Spleen (tissue), 11 donors: Measurements from ENCODE around the gene NDUFAF2. TPM values are rescaled to one million over a fixed set of nuclear protein-coding genes. Genes with fewer than 3 reads are reported as not detected.

ENCODE experiments used
- DNase-seq: peaks from one replicate; pipeline ENCODE4 v3.0.0-alpha.2; 2020
- H3K27ac ChIP-seq, 8 donors: fragments of 200-600 bp; sonication (generic) in 7 of 8; 1 replicate in 4 of 8; 2 replicates in 4 of 8; pipeline versions ENCODE4 v1.5.0 to v1.8.0; 2016 to 2021; ENCODE audit warnings: inconsistent platforms in 4 of 8, mild to moderate bottlenecking in 4 of 8, moderate library complexity in 1 of 8
- H3K27me3 ChIP-seq, 7 donors: fragments of 200-600 bp; sonication (generic) in 6 of 7; replicated peaks in 1 of 7; 1 replicate in 4 of 7; 2 replicates in 3 of 7; pipeline versions ENCODE4 v1.5.0 to v1.8.0; 2016 to 2021; ENCODE audit warnings: inconsistent platforms in 3 of 7, mild to moderate bottlenecking in 1 of 7
- H3K36me3 ChIP-seq, 6 donors: fragments of 200-600 bp; sonication (generic) in 5 of 6; 1 replicate in 4 of 6; 2 replicates in 2 of 6; pipeline versions ENCODE4 v1.5.0 to v1.8.0; 2016 to 2021; ENCODE audit warnings: inconsistent platforms in 2 of 6
- H3K4me1 ChIP-seq, 6 donors: fragments of 200-600 bp; sonication (generic) in 5 of 6; 1 replicate in 3 of 6; 2 replicates in 3 of 6; pipeline versions ENCODE4 v1.5.0 to v1.8.0; 2016 to 2021; ENCODE audit warnings: inconsistent platforms in 3 of 6
- H3K4me3 ChIP-seq, 8 donors: fragments of 200-600 bp; sonication (generic) in 7 of 8; 1 replicate in 4 of 8; 2 replicates in 4 of 8; pipeline versions ENCODE4 v1.5.0 to v1.8.0; 2016 to 2021; ENCODE audit warnings: inconsistent platforms in 4 of 8, mild to moderate bottlenecking in 4 of 8, moderate library complexity in 2 of 8
- H3K9me3 ChIP-seq, 8 donors: fragments of 200-600 bp; sonication (generic) in 7 of 8; 1 replicate in 4 of 8; 2 replicates in 4 of 8; pipeline versions ENCODE4 v1.5.0 to v1.8.0; 2016 to 2021; ENCODE audit warnings: inconsistent platforms in 4 of 8
- POLR2A ChIP-seq, 3 donors: fragments of 450-650 bp; IDR thresholded peaks; one replicate each; pipeline ENCODE4 v1.5.1; 2017; ENCODE audit warnings: antibody characterized with exemption in 3 of 3, mild to moderate bottlenecking in 1 of 3
- POLR2AphosphoS5 ChIP-seq, 3 donors: sonication (generic); formaldehyde crosslinking; IDR thresholded peaks; one replicate each; pipeline ENCODE4 v1.5.1; 2017; ENCODE audit warnings: antibody characterized with exemption in 3 of 3
- WGBS, 5 donors: extraction: QIAGEN DNeasy Blood & Tissue Kit in 3 of 5; methylation state at CpG; one replicate each; pipeline versions ENCODE4 v1.1.5 to v1.1.7; 2013 to 2018; 5-methylcytosine and 5-hydroxymethylcytosine counted together
- intact Hi-C: fragments of 100-400 bp; cut with DNase I; formaldehyde crosslinking; loops from one replicate; pipeline ENCODE4 v1.15.0; 2023; ENCODE audit warnings: low total_unique reads
- polyA plus RNA-seq, 3 donors: library from polyadenylated mRNA; stranded (reverse); fragments of 200-250 nt; gene quantifications; one replicate each; pipeline ENCODE4 v1.2.1, GENCODE V29; 2013
- total RNA-seq, 7 donors: library from RNA; depleted of rRNA in 3 of 7; stranded (reverse); fragments of >200 nt in 3 of 7; fragmentation: NEBNext Ultra II Directional in 4 of 7; extraction: Animal tissue kit (Norgen Biotek cat#: 25700) in 4 of 7; gene quantifications; one replicate each; pipeline versions ENCODE4 v1.1.0 to v1.2.1, GENCODE V29; 2016 to 2021
- TF ChIP-seq, protein P1 (sequence below), 11 experiments: fragments of 200-600 bp in 7 of 11; fragments of 450-650 bp in 4 of 11; sonication (generic) in 4 of 11; IDR thresholded peaks in 8 of 11; conservative IDR thresholded peaks in 3 of 11; 1 replicate in 7 of 11; 2 replicates in 4 of 11; pipeline versions ENCODE4 v1.4.0 to v1.8.0; 2016 to 2021; ENCODE audit warnings: antibody characterized with exemption in 11 of 11, inconsistent platforms in 4 of 11, mild to moderate bottlenecking in 1 of 11
- donor health status: healthy with polysubstance abuse.
- donor health status: DM: no; HTN: no; CAD: no; lungs with moderate emphysema.
- donor health status: DM: no; HTN: no; CAD: no.
- donor health status: Bipolar disorder and iron deficiency.
- donor health status: healthy.
- donor health status: DM: no; HTN: no; CAD: no.
- donor health status: DM: yes; HTN: yes; CAD: no.

The NDUFAF2 gene
- total and polyA plus RNA-seq, 10 donors, result 3.2 to 40.5 (median 13.1) TPM

DNA sequence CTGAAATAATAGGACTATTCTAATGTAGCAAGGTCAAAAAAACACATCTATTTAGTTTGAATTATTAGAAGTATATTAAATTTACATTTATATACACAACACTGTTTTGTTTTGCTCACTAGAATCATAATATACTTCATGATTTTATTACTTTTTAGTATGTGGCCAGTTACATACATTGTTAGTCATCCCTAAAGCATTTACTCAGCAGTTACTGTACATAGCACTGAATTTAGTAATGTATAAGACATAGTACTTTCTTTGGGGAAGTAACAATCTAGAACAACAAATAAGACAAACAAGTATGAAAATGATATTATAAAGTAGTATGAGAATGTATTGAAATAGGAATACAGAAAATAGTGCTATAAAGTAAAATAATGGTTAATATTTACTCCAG lies 28.4 kb upstream of the NDUFAF2 start:
- Histone ChIP-seq H3K9me3 (no peaks in the 10 kb centered on the region), H3K36me3 (peaks cover 0 to 69% (median 16%) of the 10 kb centered on the region in 6 donors), H3K4me3 (no peak overlapping the region), H3K4me1 (no peaks in the 10 kb centered on the region), H3K27ac (no peak overlapping the region), H3K27me3 (no peaks in the 10 kb centered on the region)
- no peak for TF ChIP-seq POLR2A (IDR thresholded peaks at IDR 0.05)
- TF ChIP-seq, protein P1, sequence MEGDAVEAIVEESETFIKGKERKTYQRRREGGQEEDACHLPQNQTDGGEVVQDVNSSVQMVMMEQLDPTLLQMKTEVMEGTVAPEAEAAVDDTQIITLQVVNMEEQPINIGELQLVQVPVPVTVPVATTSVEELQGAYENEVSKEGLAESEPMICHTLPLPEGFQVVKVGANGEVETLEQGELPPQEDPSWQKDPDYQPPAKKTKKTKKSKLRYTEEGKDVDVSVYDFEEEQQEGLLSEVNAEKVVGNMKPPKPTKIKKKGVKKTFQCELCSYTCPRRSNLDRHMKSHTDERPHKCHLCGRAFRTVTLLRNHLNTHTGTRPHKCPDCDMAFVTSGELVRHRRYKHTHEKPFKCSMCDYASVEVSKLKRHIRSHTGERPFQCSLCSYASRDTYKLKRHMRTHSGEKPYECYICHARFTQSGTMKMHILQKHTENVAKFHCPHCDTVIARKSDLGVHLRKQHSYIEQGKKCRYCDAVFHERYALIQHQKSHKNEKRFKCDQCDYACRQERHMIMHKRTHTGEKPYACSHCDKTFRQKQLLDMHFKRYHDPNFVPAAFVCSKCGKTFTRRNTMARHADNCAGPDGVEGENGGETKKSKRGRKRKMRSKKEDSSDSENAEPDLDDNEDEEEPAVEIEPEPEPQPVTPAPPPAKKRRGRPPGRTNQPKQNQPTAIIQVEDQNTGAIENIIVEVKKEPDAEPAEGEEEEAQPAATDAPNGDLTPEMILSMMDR (IDR thresholded peaks at IDR 0.05 in 8 of 11, conservative IDR thresholded peaks at IDR 0.05 in 3 of 11), result no peak
- TF ChIP-seq POLR2AphosphoS5 (IDR thresholded peaks at IDR 0.05), result no peak
- DNase-seq, result no peak
- intact Hi-C loops, result no loop called here

DNA sequence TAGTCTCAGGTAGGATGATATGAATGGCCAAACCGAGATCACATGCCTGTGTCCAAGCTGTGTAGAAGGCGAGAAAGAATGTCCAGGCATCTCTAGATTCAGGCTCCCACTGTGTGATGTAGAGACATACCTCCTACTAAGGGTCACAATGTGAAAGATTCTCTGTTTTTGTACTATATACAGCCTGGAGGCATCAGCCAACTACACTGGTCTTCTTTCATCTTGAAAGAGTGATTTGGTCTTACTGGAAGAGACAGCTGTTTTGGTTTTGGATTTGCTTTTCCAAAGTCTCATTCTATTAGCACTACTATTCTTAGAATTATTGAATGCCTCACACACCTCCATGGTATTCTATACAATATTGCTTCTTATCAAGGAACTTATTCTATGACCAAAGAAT lies 26.5 kb upstream of the NDUFAF2 start:
- Histone ChIP-seq H3K4me3 (no peak overlapping the region), H3K27ac (no peak overlapping the region), H3K9me3 (no peaks in the 10 kb centered on the region), H3K36me3 (peaks cover 0 to 72% (median 18%) of the 10 kb centered on the region in 6 donors), H3K4me1 (no peaks in the 10 kb centered on the region), H3K27me3 (no peaks in the 10 kb centered on the region)
- 94 to 98% (median 97%) methylated on average over 2 of the region's 2 CpGs for WGBS, 5 donors
- intact Hi-C loops, result no loop called here
- DNase-seq, result no peak
- TF ChIP-seq, protein P1 (IDR thresholded peaks at IDR 0.05 in 8 of 11, conservative IDR thresholded peaks at IDR 0.05 in 3 of 11), result no peak
- no peak for TF ChIP-seq POLR2AphosphoS5 (IDR thresholded peaks at IDR 0.05)
- no peak for TF ChIP-seq POLR2A (IDR thresholded peaks at IDR 0.05)

DNA sequence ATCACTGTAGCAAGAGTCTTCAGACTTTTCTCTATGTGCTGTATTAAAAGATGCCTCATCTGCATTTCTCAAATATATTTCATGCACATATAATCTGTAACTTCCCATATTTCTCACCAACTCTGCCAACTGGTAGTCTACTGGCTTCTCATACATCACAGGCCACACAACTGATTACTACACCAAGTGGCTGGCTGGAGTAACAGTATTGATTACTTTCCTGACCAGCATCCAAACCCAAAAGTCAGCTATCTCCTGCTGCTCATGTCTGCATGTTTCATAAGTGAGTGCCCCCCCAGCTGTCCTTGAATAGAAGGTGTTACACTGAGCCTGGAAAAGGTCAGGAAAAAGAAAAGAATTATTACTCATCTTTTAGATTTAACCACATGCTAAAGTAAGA lies 17.6 kb upstream of the NDUFAF2 start:
- H3K4me3 ChIP-seq, result no peak overlapping the region
- H3K27ac ChIP-seq, result no peak overlapping the region
- intact Hi-C loops, result no loop called here
- no peaks in the 10 kb centered on the region for H3K27me3 ChIP-seq
- TF ChIP-seq POLR2A (IDR thresholded peaks at IDR 0.05) (no peak), POLR2AphosphoS5 (IDR thresholded peaks at IDR 0.05) (no peak)
- TF ChIP-seq, protein P1 (IDR thresholded peaks at IDR 0.05 in 8 of 11, conservative IDR thresholded peaks at IDR 0.05 in 3 of 11), result no peak
- H3K9me3 ChIP-seq, result no peaks in the 10 kb centered on the region
- DNase-seq, result no peak
- no peaks in the 10 kb centered on the region for H3K4me1 ChIP-seq
- peaks cover 0 to 49% (median 16%) of the 10 kb centered on the region in 6 donors for H3K36me3 ChIP-seq

DNA sequence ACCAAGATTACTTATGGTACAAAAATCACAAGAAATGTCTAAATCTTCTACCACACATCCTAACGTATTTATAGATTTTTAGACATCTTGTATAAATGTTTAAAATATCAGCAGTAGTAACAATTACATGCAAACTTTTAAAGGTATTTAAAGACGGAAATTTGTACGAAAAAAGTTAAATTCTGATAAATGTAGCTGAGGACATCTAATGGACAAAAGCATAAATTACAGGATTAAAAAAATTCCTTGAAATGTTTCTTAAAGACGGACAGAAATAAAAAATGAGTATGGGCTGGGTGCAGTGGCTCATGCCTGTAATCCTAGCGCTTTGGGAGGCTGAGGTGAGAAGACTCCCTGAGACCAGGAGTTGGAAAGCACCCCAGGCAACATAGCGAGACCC lies 16.0 kb upstream of the NDUFAF2 start:
- no peak for DNase-seq
- H3K27ac ChIP-seq, result no peak overlapping the region
- 73 to 87% (median 76%) methylated on average over 6 of the region's 6 CpGs for WGBS, 5 donors
- H3K27me3 ChIP-seq, result no peaks in the 10 kb centered on the region
- TF ChIP-seq, protein P1 (IDR thresholded peaks at IDR 0.05 in 8 of 11, conservative IDR thresholded peaks at IDR 0.05 in 3 of 11), result no peak
- TF ChIP-seq POLR2AphosphoS5 (IDR thresholded peaks at IDR 0.05), result no peak
- peaks cover 0 to 49% (median 16%) of the 10 kb centered on the region in 6 donors for H3K36me3 ChIP-seq
- H3K4me3 ChIP-seq, result no peak overlapping the region
- intact Hi-C loops, result no loop called here
- H3K4me1 ChIP-seq, result no peaks in the 10 kb centered on the region
- H3K9me3 ChIP-seq, result no peaks in the 10 kb centered on the region
